Bone marrow (tissue), 2 donors: ENCODE measurements around the gene OSBPL7.

Experiments
- DNase-seq, 2 donors: peaks; one replicate each; lab custom pipeline; 2025; lab: John Stamatoyannopoulos, UW

Gene OSBPL7

DNA sequence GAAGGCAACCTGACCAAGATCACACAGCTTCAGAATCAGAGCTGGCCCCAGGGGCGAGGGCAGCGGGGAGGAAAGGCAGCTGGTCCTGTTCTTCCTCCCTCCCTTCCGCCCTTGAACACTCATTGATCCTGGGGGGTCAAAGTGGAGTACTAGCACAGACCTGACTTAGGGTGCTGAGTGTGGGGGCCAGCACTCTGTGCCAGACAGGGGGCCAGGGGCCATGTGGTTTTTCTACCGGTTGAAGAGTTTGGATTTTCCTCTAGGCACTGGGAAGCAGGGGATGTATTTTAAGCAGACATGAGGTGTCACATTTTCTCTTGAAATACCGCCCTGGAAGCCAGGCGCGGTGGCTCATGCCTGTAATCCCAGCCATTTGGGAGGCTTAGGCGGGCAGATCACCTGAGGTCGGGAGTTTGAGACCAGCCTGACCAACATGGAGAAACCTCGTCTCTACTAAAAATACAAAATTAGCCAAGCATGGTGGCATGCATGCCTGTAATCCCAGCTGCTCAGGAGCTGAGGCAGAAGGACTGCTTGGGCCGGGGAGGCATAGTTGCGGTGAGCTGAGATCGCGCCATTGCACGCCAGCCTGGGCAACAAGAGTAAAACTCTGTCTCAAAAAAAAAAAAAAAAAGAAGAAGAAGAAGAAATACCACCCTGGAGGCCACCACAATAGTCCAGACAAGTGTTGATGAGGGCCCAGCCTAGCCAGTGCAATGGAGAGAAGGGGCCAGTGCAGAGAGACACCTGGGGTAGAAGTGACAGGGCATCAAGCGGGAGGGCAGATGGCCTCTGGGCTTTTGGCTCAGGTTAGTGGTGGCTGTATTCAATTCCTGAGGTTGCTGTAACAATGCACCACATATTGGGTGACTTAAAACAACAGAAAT lies 15.3 kb downstream of the OSBPL7 start:
- no peak for DNase-seq

- no peak for DNase-seq
Measured at GRCh38 chr17:47804461-47804860, 17.1 kb downstream of the OSBPL7 start.

GRCh38 chr17:47803751-47804150 lies 17.8 kb downstream of the OSBPL7 start:
- DNase-seq = no peak

DNA sequence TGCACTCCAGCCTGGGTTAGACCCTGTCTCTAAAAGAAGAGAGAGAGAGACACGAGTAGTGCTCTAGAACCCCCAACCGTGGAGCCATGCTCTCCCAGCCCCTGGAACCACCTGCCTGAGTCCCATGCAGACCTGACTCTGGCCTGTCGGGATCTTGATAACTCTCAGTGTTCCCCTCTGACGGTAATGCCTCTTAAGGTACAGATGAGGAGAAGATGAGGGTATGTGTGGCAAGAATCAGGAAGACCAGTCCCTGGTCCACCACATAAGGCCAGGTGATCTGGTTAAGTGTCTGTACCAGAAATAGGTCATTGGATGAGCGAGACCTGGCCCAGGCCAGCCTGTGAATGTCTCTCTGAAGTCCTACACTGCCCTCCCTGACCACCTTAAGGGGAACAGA lies 18.4 kb downstream of the OSBPL7 start:
- DNase-seq = no peak

GRCh38 chr17:47802341-47803022 lies 19.1 kb downstream of the OSBPL7 start:
- peak in 1 of 2 donors; percentile 3 for DNase-seq

GRCh38 chr17:47801906-47802305 lies 19.7 kb downstream of the OSBPL7 start:
- DNase-seq = no peak

DNA sequence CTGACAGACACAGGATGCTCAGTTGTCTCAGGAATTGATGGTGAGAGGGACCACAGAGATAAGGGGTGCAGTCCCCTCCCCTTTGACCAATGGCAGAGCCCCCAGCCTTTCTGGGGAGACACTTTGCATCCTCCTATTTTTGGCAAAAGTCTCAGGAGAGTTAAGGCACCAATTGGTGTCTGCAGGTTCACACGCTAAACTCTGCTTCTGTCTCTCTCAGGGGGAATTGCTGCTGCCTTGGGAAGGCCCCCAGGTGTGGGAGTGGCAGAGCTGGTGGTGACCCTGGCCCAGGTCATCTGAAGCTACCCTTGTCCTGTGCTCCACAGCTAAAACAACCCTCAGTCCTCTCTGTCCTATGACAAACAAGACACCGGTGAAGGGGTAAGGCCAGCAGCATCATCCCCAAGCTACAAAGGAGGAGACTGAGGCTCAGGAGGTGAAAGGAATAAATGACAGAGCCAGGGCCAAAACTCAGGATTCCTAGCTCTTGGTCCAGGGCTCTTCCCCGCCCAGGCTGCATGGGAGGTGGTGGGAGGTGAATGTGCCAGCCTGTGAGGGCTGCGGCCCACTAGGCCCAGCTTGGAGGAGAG lies 20.3 kb downstream of the OSBPL7 start:
- no peak for DNase-seq

DNA sequence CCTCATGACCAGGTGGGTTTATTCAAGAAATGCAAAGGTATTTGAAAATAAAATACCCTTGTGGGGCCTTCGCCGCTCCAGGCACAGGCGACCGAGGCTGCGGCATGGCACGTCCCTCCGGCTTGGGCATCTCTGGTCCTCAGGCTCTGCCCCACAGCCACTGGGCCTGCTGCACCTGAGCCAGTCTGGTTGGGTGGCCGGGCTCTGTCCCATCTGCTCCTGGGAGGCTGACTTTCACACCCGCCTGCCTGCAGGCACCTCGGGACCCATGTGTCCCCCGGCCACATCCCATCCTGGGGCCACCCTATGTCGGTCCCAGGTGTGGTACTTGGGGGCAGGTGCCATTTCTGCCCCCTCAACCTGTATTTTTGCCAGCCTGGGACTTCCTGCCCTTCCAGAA lies 20.9 kb downstream of the OSBPL7 start:
- DNase-seq = no peak

DNA sequence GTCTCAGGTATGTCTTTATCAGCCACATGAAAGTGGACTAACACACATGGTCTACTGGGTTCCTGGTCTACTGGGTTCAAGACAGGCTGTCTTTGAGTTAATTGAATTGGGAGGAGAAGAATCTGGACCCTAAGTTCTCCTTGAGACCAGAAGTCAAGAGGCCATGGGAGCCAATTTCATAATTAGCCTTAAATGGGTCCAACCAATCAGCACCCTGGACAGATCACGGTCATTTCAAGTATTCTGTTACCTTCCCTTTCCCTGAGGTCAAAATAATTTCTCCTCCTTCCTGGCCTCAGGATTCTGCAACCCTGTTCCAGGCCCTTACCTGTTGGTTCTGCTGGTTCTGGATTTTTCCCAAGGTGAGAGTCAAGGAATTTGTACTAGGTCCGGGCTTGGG lies 23.8 kb downstream of the OSBPL7 start:
- no peak for DNase-seq

GRCh38 chr17:47792979-47793378 lies 28.6 kb downstream of the OSBPL7 start:
- no peak for DNase-seq

GRCh38 chr17:47792457-47792856 lies 29.1 kb downstream of the OSBPL7 start:
- no peak for DNase-seq

DNA sequence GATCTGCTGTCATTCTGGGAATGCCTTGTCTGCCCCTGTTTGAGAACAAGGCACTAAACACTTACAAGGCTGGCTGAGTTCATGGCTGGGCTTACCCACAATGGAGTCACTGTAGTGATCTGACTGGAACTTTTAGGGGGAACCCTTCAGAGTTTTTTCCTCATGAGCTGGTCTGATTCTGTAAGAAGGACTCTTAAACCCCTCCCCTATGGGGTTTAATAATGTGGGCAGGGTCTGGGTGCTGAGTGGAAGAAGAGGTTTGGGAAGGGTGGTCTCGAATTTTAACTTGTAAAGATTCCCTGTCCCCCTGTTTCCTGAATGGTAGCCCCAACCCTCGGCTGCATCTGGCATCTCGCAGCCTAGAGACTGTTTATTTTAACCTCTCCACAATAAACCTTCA lies 30.6 kb downstream of the OSBPL7 start:
- DNase-seq = no peak

GRCh38 chr17:47789611-47790561 lies 31.7 kb downstream of the OSBPL7 start:
- DNase-seq = peak in 1 of 2 donors; percentile 4

DNA sequence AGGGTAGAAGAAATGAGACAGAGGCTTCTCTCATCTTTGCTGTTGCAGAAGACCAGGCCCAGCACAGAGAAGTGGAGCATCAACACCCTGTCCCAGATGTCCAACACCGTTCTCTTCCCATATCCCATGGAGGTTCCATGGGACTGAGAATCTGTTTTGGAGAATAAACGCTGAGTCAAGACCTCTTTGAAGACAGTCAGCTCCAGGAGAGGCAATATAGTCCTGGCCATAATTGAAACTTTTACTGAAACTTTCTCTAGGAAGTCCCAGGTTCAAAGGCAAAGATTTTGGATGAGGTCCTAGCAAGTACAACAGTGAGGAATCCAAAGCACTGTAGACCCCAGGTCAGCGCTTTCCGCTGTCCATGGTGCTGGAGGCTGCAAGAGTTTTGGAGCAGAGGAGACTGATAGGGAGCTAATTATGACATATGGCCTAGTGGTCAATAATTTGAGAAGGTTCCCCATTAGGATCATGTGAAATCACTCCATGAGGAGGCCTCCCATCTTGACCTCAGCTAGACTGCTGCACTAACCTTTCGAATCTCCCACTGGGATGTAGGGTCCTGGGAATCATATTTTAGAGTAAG lies 36.0 kb downstream of the OSBPL7 start:
- DNase-seq = no peak

- DNase-seq = no peak
Measured at GRCh38 chr17:47781397-47781796, 40.2 kb downstream of the OSBPL7 start.

DNA sequence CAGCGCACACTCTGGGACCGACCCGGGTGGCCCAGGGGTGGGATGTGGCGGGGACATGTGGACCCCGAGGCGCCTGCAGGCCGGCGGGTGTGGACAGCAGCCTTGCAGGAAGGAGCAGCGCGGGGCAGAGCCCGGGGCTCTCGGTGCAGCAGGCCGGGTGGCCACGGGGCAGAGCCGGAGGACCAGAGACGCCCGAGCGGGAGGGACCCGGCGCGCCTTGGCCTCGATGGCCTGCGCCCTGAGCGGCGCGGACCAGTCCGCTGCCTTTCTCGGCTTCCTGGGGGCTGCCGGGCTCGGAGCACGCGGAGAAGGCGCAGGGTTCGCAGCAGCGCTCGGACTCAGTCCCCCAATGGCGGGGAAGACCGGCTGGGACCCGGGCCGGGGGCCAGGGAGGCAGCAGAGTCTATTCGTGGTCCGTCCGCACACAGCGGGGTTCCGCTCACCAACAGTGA lies 43.4 kb downstream of the OSBPL7 start:
- DNase-seq = no peak

DNA sequence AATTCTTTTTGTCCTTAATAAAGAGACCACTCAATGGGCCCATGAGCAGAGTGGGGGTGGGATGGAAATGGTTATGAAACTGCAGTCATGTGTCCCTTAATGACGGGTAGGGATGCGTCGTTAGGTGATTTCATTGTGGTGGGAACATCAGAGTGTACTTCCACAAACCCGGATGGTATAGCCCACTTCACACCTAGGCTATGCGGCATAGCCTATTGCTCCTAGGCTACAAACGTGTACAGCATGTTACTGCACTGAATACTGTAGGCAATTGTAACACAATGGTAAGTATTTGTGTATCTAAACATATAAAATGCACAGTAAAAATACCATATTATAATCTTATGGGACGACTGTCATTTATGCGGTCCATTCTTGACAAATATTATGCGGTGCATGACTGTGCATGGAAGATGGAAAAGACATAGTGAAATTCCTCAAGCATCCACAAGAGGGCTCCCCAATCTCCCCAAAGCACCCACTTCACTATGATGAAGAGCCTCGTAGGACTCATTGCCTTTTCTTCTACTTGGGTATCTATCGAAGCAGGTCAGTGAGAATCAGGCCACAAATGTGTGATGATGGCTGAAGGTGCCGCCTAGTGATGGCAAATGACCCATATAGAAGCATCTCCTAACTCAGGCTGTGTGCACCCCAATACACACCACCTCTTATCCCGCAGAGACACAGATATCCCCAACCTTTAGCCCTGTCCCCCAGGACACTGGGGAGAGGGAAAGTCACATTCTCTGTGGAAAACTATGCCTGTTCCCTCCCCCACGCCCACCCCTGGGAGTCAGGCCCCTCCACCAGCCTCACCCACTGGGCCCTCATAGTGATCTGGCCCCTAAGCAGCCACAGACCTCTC lies 45.0 kb downstream of the OSBPL7 start:
- DNase-seq = peak in 1 of 2 donors; percentile 52

DNA sequence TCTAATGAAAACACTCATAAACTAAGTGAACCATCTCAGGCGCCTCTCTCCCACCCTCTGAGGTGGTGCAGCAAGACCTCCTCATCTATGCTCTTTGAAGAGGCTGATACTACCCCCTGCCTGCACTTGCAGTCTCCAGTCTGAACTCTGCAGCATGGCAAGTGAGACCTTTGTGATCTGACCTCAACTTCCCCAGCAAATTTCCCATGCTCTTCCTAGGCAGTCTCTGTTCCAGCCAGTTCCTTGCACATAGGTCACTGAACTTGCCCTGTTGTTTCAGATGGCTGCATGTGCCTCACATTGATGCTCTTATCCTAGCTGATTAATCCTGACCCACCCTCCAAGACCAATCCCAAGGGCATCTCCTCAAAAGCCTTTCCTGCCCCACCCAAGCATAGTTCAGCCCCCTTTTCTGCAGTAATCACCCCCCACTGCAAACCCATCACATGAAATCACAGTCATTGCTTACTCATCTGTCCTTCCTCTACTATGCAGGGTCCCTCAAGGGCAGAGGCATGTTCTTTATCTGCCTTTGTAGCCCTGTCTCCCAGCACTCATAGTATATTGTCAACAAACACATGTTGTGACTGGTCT lies 46.5 kb downstream of the OSBPL7 start:
- no peak for DNase-seq

DNA sequence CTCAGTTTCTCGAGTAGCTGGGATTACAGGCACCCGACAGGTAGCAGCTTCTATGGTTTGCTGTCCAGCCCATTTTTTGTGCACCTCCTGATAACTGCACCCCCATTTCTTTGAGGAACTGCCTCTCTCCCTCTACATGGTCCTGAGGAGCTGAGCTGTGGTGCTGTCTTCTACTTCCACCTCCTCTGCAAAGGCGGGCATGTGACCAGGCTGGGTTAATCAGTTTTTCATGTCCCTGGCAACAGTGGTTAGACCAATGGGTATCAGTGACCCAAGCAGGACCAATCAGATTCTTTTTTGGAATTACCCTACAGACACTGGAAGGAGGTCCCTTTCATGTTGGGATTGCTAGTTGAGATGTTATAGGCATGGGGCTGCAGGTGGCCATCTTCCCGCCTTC lies 47.3 kb downstream of the OSBPL7 start:
- DNase-seq = no peak

DNA sequence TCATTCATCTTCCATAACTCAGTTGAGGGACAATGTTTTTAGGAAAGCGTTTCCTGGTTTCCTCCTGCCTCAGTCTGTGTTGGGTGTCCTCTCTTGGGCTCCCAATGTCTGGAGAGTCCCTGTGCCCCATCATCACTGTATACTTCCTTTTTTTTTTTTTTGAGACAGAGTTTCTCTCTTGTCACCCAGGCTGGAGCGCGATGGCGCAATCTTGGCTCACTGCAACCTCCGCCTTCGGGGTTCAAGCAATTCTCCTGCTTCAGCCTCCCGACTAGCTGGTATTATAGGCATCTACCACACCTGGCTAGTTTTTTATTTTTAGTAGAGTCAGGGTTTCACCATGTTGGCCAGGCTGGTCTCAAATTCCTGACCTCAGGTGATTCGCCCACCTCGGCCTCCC lies 47.9 kb downstream of the OSBPL7 start:
- peak in 1 of 2 donors; percentile 14 for DNase-seq
